T-helper 1 cell treated with Interleukin-12 subunit alpha and Interleukin-12 subunit beta and Interleukin-4 antibody, amounts not matched to agents 30 μg/mL and 1 μg/mL, for 36 hours (primary cell): Measurements from ENCODE around the gene POLR3G.
A peak's percentile ranks its signal among the peaks of the same experiment; 100 is the strongest.

Source experiments
- H3K27ac Mint-ChIP-seq: one replicate; pipeline ENCODE4 v1.8.0; 2021; ENCODE audit warnings: mild to moderate bottlenecking, mixed read lengths
- H3K27me3 Mint-ChIP-seq: one replicate; pipeline ENCODE4 v1.8.0; 2021; ENCODE audit warnings: low read depth, mixed read lengths
- H3K36me3 Mint-ChIP-seq: one replicate; pipeline ENCODE4 v1.8.0; 2021; ENCODE audit warnings: low read depth, mixed read lengths
- H3K4me1 Mint-ChIP-seq: one replicate; pipeline ENCODE4 v1.8.0; 2021; ENCODE audit warnings: low read depth, mixed read lengths
- H3K4me3 Mint-ChIP-seq: one replicate; pipeline ENCODE4 v1.8.0; 2021; ENCODE audit warnings: mild to moderate bottlenecking, moderate library complexity, mixed read lengths
- H3K9me3 Mint-ChIP-seq: one replicate; pipeline ENCODE4 v1.8.0; 2021; ENCODE audit warnings: mixed read lengths

POLR3G gene

GRCh38 chr5:90479611-90480385 lies 5.1 kb downstream of the POLR3G start:
- Mint-ChIP-seq H3K27ac (no peak overlapping the region), H3K27me3 (no peaks in the 10 kb centered on the region), H3K9me3 (no peaks in the 10 kb centered on the region), H3K4me3 (no peak overlapping the region), H3K4me1 (peaks cover 25% of the 10 kb centered on the region), H3K36me3 (peaks cover 4% of the 10 kb centered on the region)

DNA sequence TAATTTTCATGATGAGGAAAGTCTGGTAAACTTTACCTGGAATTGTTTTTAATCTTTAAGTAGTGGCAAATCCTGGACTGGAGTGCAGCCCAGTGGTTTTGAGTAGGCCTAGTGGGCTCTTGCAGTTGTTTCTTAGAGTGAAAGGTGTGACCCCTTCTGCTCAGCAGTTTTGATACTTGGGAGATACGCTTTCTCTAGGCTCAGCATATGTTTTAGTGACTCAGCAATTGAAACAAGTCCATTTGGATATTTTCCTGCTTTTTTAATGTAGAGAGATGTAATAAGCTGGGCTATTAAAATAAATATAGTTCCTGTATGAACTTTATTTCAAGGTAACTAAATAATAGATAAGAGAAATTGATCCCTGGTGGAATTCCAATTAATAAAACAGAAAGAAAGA lies 6.0 kb downstream of the POLR3G start:
- no peak overlapping the region for H3K27ac Mint-ChIP-seq
- no peak overlapping the region for H3K4me3 Mint-ChIP-seq
- no peaks in the 10 kb centered on the region for H3K27me3 Mint-ChIP-seq
- no peaks in the 10 kb centered on the region for H3K9me3 Mint-ChIP-seq
- H3K36me3 Mint-ChIP-seq: peaks cover 4% of the 10 kb centered on the region
- peaks cover 18% of the 10 kb centered on the region for H3K4me1 Mint-ChIP-seq

GRCh38 chr5:90483206-90483605 lies 8.5 kb downstream of the POLR3G start:
- no peak overlapping the region for H3K27ac Mint-ChIP-seq
- H3K4me3 Mint-ChIP-seq: no peak overlapping the region
- H3K27me3 Mint-ChIP-seq: no peaks in the 10 kb centered on the region
- H3K36me3 Mint-ChIP-seq: peaks cover 2% of the 10 kb centered on the region
- no peaks in the 10 kb centered on the region for H3K9me3 Mint-ChIP-seq
- peaks cover 6% of the 10 kb centered on the region for H3K4me1 Mint-ChIP-seq

- no peaks in the 10 kb centered on the region for H3K9me3 Mint-ChIP-seq
- H3K4me1 Mint-ChIP-seq: peaks cover 4% of the 10 kb centered on the region
- H3K36me3 Mint-ChIP-seq: peaks cover 2% of the 10 kb centered on the region
- no peaks in the 10 kb centered on the region for H3K27me3 Mint-ChIP-seq
- no peak overlapping the region for H3K4me3 Mint-ChIP-seq
- no peak overlapping the region for H3K27ac Mint-ChIP-seq
Measured at GRCh38 chr5:90484540-90484939, 9.9 kb downstream of the POLR3G start.

GRCh38 chr5:90488791-90489190 lies 14.1 kb downstream of the POLR3G start:
- H3K27ac Mint-ChIP-seq: no peak overlapping the region
- no peaks in the 10 kb centered on the region for H3K27me3 Mint-ChIP-seq
- H3K36me3 Mint-ChIP-seq: no peaks in the 10 kb centered on the region
- H3K9me3 Mint-ChIP-seq: no peaks in the 10 kb centered on the region
- H3K4me1 Mint-ChIP-seq: no peaks in the 10 kb centered on the region
- H3K4me3 Mint-ChIP-seq: no peak overlapping the region

- H3K9me3 Mint-ChIP-seq: no peaks in the 10 kb centered on the region
- no peak overlapping the region for H3K27ac Mint-ChIP-seq
- H3K27me3 Mint-ChIP-seq: no peaks in the 10 kb centered on the region
- H3K4me3 Mint-ChIP-seq: no peak overlapping the region
- H3K4me1 Mint-ChIP-seq: no peaks in the 10 kb centered on the region
- no peaks in the 10 kb centered on the region for H3K36me3 Mint-ChIP-seq
Measured at GRCh38 chr5:90494043-90494442, 19.4 kb downstream of the POLR3G start.

GRCh38 chr5:90495146-90495545 lies 20.5 kb downstream of the POLR3G start:
- Mint-ChIP-seq H3K36me3 (no peaks in the 10 kb centered on the region), H3K27ac (no peak overlapping the region), H3K27me3 (no peaks in the 10 kb centered on the region), H3K4me1 (no peaks in the 10 kb centered on the region), H3K4me3 (no peak overlapping the region), H3K9me3 (no peaks in the 10 kb centered on the region)

GRCh38 chr5:90503596-90503995 lies 28.9 kb downstream of the POLR3G start:
- Mint-ChIP-seq H3K27ac (no peak overlapping the region), H3K27me3 (no peaks in the 10 kb centered on the region), H3K9me3 (no peaks in the 10 kb centered on the region), H3K36me3 (no peaks in the 10 kb centered on the region), H3K4me1 (peaks cover 7% of the 10 kb centered on the region), H3K4me3 (no peak overlapping the region)

GRCh38 chr5:90504743-90505142 lies 30.1 kb downstream of the POLR3G start:
- Mint-ChIP-seq H3K4me3 (no peak overlapping the region), H3K36me3 (no peaks in the 10 kb centered on the region), H3K4me1 (peaks cover 7% of the 10 kb centered on the region), H3K9me3 (no peaks in the 10 kb centered on the region), H3K27me3 (no peaks in the 10 kb centered on the region), H3K27ac (no peak overlapping the region)

DNA sequence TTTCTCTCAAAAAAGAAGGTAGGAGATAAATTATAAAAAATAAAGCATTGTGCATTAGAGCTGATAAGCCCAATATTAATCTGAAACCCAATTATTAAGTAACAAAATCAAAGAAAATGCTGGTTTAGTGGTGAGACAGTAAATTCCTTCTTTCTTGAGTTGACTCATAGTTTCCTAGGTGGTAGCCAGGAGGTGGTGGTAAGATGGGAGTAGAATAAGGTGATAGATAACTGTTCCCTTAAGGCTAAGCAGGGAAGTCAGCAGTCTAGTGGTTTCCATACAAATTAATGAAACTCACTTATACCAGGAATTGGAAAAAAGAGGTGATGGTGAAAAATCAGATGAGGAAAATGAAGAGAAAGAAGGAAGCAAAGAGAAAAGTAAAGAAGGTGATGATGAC lies 31.6 kb downstream of the POLR3G start:
- Mint-ChIP-seq H3K4me1 (peaks cover 7% of the 10 kb centered on the region), H3K27ac (no peak overlapping the region), H3K36me3 (no peaks in the 10 kb centered on the region), H3K9me3 (no peaks in the 10 kb centered on the region), H3K4me3 (no peak overlapping the region), H3K27me3 (no peaks in the 10 kb centered on the region)

DNA sequence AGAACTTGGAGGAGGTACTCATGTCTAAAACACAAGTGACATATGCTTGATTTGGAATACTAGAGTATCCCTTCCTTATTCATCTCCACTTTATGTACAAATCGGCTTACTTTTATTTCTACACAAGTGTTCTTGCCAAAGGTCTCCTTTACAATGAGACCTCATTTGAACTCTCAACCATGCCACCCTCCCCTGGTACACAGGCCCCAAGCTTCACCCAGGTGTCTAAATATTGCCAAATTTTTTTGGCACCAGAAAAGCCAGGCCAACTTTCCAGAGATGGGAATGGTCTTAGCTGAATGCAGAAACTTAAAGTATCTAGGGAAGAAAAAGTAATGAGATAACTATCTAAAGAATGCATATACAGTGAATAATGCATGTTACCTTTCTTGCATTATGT lies 35.8 kb downstream of the POLR3G start:
- Mint-ChIP-seq H3K9me3 (no peaks in the 10 kb centered on the region), H3K27me3 (no peaks in the 10 kb centered on the region), H3K27ac (no peak overlapping the region), H3K4me1 (peaks cover 7% of the 10 kb centered on the region), H3K36me3 (peaks cover 3% of the 10 kb centered on the region), H3K4me3 (no peak overlapping the region)

DNA sequence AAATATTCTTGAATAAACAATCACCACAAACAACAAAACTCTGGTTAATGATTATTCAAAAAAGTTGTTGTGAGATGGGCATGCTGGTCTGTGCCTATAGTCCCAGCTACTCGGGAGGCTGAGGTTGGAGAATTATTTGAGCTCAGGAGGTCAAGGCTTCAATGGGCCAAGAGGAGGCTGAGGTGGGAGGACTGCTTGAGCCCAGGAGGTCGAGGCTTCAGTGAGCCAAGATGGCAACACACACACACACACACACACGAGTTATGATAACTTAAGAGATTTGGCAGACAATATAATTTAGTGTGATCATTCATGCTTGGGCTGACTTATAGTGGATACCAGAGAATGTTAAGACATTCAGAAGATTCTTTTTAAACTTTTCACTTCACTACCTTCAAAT lies 39.9 kb downstream of the POLR3G start:
- no peak overlapping the region for H3K4me3 Mint-ChIP-seq
- no peaks in the 10 kb centered on the region for H3K9me3 Mint-ChIP-seq
- H3K4me1 Mint-ChIP-seq: peaks cover 6% of the 10 kb centered on the region
- H3K27me3 Mint-ChIP-seq: no peaks in the 10 kb centered on the region
- no peak overlapping the region for H3K27ac Mint-ChIP-seq
- H3K36me3 Mint-ChIP-seq: peaks cover 14% of the 10 kb centered on the region

DNA sequence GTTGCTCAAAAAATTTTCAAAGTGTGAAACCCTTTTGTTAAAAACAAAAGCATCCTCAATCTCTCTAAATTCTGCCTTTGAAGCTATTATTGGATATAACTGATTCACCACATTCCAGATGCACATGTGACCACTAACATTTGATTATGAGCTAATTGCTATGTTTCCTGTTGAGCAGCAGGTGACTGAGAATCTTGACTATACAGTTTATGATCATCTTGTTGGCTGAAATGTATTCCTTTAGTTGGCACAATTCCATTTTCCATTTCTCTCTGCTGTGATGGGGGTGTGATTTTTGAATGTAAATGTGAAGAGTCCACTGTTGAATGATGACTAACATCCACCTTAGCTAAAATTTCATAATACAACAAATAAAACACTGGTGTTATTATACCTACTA lies 44.0 kb downstream of the POLR3G start:
- Mint-ChIP-seq H3K36me3 (peaks cover 33% of the 10 kb centered on the region), H3K4me3 (no peak overlapping the region), H3K27ac (no peak overlapping the region), H3K9me3 (no peaks in the 10 kb centered on the region), H3K27me3 (no peaks in the 10 kb centered on the region), H3K4me1 (peaks cover 15% of the 10 kb centered on the region)

DNA sequence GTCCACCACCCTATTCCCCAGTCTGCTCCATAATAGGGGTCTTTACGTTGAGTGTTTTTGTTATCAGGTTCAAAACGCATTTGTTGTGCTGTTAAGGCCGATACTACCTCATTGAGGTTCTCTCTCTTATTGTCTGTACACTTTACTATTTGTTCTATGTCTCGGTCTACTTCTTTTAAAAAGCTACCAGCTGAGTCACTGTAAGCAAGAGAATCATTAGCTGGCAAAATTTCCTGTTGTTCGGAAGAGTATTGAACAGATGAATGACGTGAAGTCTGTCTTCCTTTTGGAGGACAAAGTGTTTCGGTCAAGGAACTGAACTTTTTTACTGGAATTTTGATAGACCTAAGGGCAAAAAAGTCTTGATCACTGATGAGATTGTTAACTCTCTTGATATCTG lies 44.4 kb downstream of the POLR3G start:
- Mint-ChIP-seq H3K36me3 (peaks cover 33% of the 10 kb centered on the region), H3K9me3 (no peaks in the 10 kb centered on the region), H3K4me1 (peaks cover 15% of the 10 kb centered on the region), H3K27ac (no peak overlapping the region), H3K27me3 (no peaks in the 10 kb centered on the region), H3K4me3 (no peak overlapping the region)

DNA sequence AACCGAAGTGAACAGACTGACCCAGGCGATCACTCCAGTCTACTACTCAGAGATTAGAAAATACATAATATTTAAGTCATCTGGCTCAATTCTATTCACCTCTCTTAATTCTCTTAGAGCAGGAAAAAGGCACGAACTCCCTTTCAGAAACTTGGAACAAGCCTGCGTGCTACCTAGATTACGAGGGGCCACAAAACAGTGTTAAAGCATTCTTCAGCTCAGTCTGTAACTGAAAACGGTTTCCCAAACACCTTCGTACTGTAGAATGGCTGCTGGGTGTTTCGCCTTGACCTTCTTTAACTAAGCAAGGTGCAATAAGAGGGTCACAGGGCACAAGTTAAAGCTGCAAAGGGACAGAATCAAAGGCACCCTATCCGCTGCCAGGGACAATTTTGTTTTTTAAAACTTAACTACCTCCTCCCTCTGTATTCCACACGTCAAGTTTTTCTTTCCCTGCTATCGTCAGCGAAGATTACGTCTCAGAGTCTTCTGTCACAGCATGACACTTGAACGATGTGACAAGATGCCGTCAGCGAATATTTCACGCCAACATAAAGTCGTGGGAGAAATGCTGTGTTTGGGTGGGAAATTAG lies 54.0 kb downstream of the POLR3G start:
- Mint-ChIP-seq H3K4me1 (peaks cover 24% of the 10 kb centered on the region), H3K27me3 (peaks cover 20% of the 10 kb centered on the region), H3K36me3 (peaks cover 15% of the 10 kb centered on the region), H3K9me3 (no peaks in the 10 kb centered on the region), H3K4me3 (peak overlapping the region; percentile 99), H3K27ac (peak overlapping the region; percentile 89)
